MCF 10A (cell line): ENCODE data around the gene FCAMR. TPM values are rescaled to one million over a fixed set of nuclear protein-coding genes. Genes with fewer than 3 reads are reported as not detected.

Experiments used
- BruUV-seq: library from RNA; stranded (reverse); fragments of 400-500 nt; replicated peaks from 2 replicates; lab custom pipeline; 2021; lab: Mats Ljungman, UMichigan
- CTCF ChIA-PET: fragments of 300-600 bp; sonication (Branson Sonifier 250); formaldehyde crosslinking; extraction: SDS; loops from one replicate; lab custom pipeline; 2021; ENCODE audit warnings: antibody characterized with exemption, inconsistent platforms; lab: Yijun Ruan, JAX
- POLR2A ChIA-PET: fragments of 300-600, 350-650 bp; sonication (Branson Sonifier 250); formaldehyde crosslinking; extraction: SDS; loops from one replicate; lab custom pipeline; 2020; ENCODE audit warnings: antibody characterized with exemption, inconsistent platforms; lab: Yijun Ruan, JAX
- DNase-seq: peaks from one replicate; pipeline ENCODE4 v3.0.0-alpha.2; 2018; ENCODE audit not compliant: unreplicated experiment
- H3K27ac Mint-ChIP-seq: one replicate; pipeline ENCODE4 v1.8.0; 2022; ENCODE audit warnings: mild to moderate bottlenecking, low read depth, mixed read lengths; ENCODE audit not compliant: unreplicated experiment
- H3K27me3 Mint-ChIP-seq: one replicate; pipeline ENCODE4 v1.8.0; 2022; ENCODE audit warnings: mixed read lengths; ENCODE audit not compliant: insufficient read depth, unreplicated experiment
- H3K36me3 Mint-ChIP-seq: one replicate; pipeline ENCODE4 v1.8.0; 2022; ENCODE audit warnings: mild to moderate bottlenecking, moderate library complexity, mixed read lengths; ENCODE audit not compliant: insufficient read depth, unreplicated experiment
- H3K4me1 Mint-ChIP-seq: one replicate; pipeline ENCODE4 v1.8.0; 2022; ENCODE audit warnings: mixed read lengths; ENCODE audit not compliant: insufficient read depth, unreplicated experiment
- H3K4me3 Mint-ChIP-seq: one replicate; pipeline ENCODE4 v1.8.0; 2022; ENCODE audit warnings: mild to moderate bottlenecking, moderate library complexity, mixed read lengths; ENCODE audit not compliant: unreplicated experiment
- H3K9me3 Mint-ChIP-seq: one replicate; pipeline ENCODE4 v1.8.0; 2022; ENCODE audit warnings: mixed read lengths; ENCODE audit not compliant: unreplicated experiment
- CTCF ChIP-seq: fragments of 200-600 bp; IDR thresholded peaks from one replicate; pipeline ENCODE4 v1.8.0; 2022; ENCODE audit warnings: antibody characterized with exemption, mild to moderate bottlenecking; ENCODE audit not compliant: unreplicated experiment
- intact Hi-C: fragments of 100-400 bp; cut with micrococcal nuclease; formaldehyde crosslinking; loops from 2 replicates; pipeline ENCODE4 v1.14.1; 2022
- total RNA-seq: library from RNA; stranded (reverse); gene quantifications from 2 replicates; pipeline ENCODE4 v1.2.3, GENCODE V29; 2022

The FCAMR gene
- total RNA-seq, 1 experiment from 2014 or later, result not detected

GRCh38 chr1:207009182-207009850, 39.1 kb upstream of the FCAMR start:
- no peak for DNase-seq
- intact Hi-C loops, result no loop called here
- ChIA-PET POLR2A (interaction anchor here (0.8 to 27.1 kb wide), 5 partner anchors 6 to 59 kb away, joined by 3 to 936 read pairs (median 6); partner anchors contain the start of gene C1orf116), CTCF (interaction anchor here (0.6 to 11.4 kb wide), 4 partner anchors 17 to 491 kb away, joined by 3 to 280 read pairs (median 3); partner anchors contain the start of gene C1orf116)
- no TSS peak for BruUV-seq
- Mint-ChIP-seq H3K4me1 (peaks cover 32% of the 10 kb centered on the region), H3K9me3 (peaks cover 7% of the 10 kb centered on the region), H3K27me3 (no peaks in the 10 kb centered on the region), H3K4me3 (no peak overlapping the region), H3K36me3 (no peaks in the 10 kb centered on the region), H3K27ac (no peak overlapping the region)
- no peak for TF ChIP-seq CTCF

GRCh38 chr1:207007352-207008033, 37.2 kb upstream of the FCAMR start:
- H3K9me3 Mint-ChIP-seq, result peaks cover 7% of the 10 kb centered on the region
- H3K27ac Mint-ChIP-seq, result peak overlapping the region; percentile 89
- peak; percentile 97 for DNase-seq
- peak overlapping the region; percentile 7 for H3K4me3 Mint-ChIP-seq
- H3K36me3 Mint-ChIP-seq, result no peaks in the 10 kb centered on the region
- ChIA-PET CTCF (interaction anchor here (0.6 to 11.4 kb wide), 7 partner anchors 19 to 789 kb away, joined by 3 to 280 read pairs (median 8); partner anchors contain the start of genes C1orf116 and EIF2D), POLR2A (interaction anchor here (0.6 to 26.6 kb wide), 17 partner anchors 9 to 395 kb away, joined by 3 to 936 read pairs (median 4); partner anchors contain the start of genes C1orf116, CD55, DYRK3 and EIF2D)
- no peaks in the 10 kb centered on the region for H3K27me3 Mint-ChIP-seq
- TF ChIP-seq CTCF, result no peak
- TSS peak; percentile 59 for BruUV-seq
- intact Hi-C loops, result loop anchor here (1.0 kb wide), 1 partner anchor 43 kb away; no protein-coding TSS in a partner anchor
- H3K4me1 Mint-ChIP-seq, result peaks cover 44% of the 10 kb centered on the region

GRCh38 chr1:207006914-207007313, 36.7 kb upstream of the FCAMR start:
- intact Hi-C loops, result loop anchor here (1.0 kb wide), 1 partner anchor 43 kb away; no protein-coding TSS in a partner anchor
- H3K9me3 Mint-ChIP-seq, result peaks cover 7% of the 10 kb centered on the region
- POLR2A ChIA-PET, result interaction anchor here (0.8 to 26.6 kb wide), 17 partner anchors 8 to 395 kb away, joined by 3 to 936 read pairs (median 5); partner anchors contain the start of genes C1orf116, CD55, DYRK3 and EIF2D
- no peak for TF ChIP-seq CTCF
- H3K27me3 Mint-ChIP-seq, result no peaks in the 10 kb centered on the region
- peak; percentile 54 for DNase-seq
- CTCF ChIA-PET, result interaction anchor here (0.6 to 11.4 kb wide), 15 partner anchors 7 to 494 kb away, joined by 3 to 280 read pairs (median 8); partner anchors contain the start of genes C1orf116 and EIF2D
- peak overlapping the region; percentile 7 for H3K4me3 Mint-ChIP-seq
- peak overlapping the region; percentile 89 for H3K27ac Mint-ChIP-seq
- H3K4me1 Mint-ChIP-seq, result peaks cover 49% of the 10 kb centered on the region
- no peaks in the 10 kb centered on the region for H3K36me3 Mint-ChIP-seq
- BruUV-seq, result TSS peak; percentile 93
